Activated CD4-positive, alpha-beta T cell treated with anti-CD3 and anti-CD28 coated beads for 24 hours (primary cell): ENCODE data around the gene MCM9.
A peak's percentile ranks its signal among the peaks of the same experiment; 100 is the strongest.

Experiments used
- DNase-seq, 2 donors: peaks; one replicate each; pipeline ENCODE4 v3.0.0-alpha.2; 2020; ENCODE audit warnings: low read depth in 2 of 2

Gene MCM9

GRCh38 chr6:118932421-118932820, 2.5 kb downstream of the MCM9 start:
- no peak for DNase-seq

GRCh38 chr6:118931436-118931835, 3.5 kb downstream of the MCM9 start:
- DNase-seq, result no peak

- no peak for DNase-seq
Measured at GRCh38 chr6:118930680-118931079, 4.3 kb downstream of the MCM9 start.

GRCh38 chr6:118923035-118923434, 11.9 kb downstream of the MCM9 start:
- no peak for DNase-seq

GRCh38 chr6:118921084-118921483, 13.9 kb downstream of the MCM9 start:
- no peak for DNase-seq

GRCh38 chr6:118918329-118918725, 16.6 kb downstream of the MCM9 start:
- no peak for DNase-seq

GRCh38 chr6:118917546-118918328, 17.2 kb downstream of the MCM9 start:
- no peak for DNase-seq

- DNase-seq, result no peak
Measured at GRCh38 chr6:118914598-118914997, 20.4 kb downstream of the MCM9 start.

GRCh38 chr6:118913161-118913560, 21.8 kb downstream of the MCM9 start:
- no peak for DNase-seq

GRCh38 chr6:118912646-118913045, 22.3 kb downstream of the MCM9 start:
- no peak for DNase-seq

GRCh38 chr6:118908441-118908840, 26.5 kb downstream of the MCM9 start:
- DNase-seq, result no peak

GRCh38 chr6:118905851-118906250, 29.1 kb downstream of the MCM9 start:
- no peak for DNase-seq

- no peak for DNase-seq
Measured at GRCh38 chr6:118905084-118905483, 29.9 kb downstream of the MCM9 start.

- no peak for DNase-seq
Measured at GRCh38 chr6:118903691-118904090, 31.3 kb downstream of the MCM9 start.

GRCh38 chr6:118903138-118903537, 31.8 kb downstream of the MCM9 start:
- no peak for DNase-seq

GRCh38 chr6:118902726-118903125, 32.2 kb downstream of the MCM9 start:
- no peak for DNase-seq

GRCh38 chr6:118899948-118900347, 35.0 kb downstream of the MCM9 start:
- DNase-seq, result no peak

GRCh38 chr6:118897386-118897785, 37.6 kb downstream of the MCM9 start:
- DNase-seq, result no peak

- DNase-seq, result no peak
Measured at GRCh38 chr6:118896339-118897136, 38.4 kb downstream of the MCM9 start.

- no peak for DNase-seq
Measured at GRCh38 chr6:118895859-118896258, 39.1 kb downstream of the MCM9 start.

- no peak for DNase-seq
Measured at GRCh38 chr6:118895261-118895560, 39.7 kb downstream of the MCM9 start.

GRCh38 chr6:118894425-118895260, 40.3 kb downstream of the MCM9 start:
- DNase-seq, result peak; percentile 14 to 37
